Dermis microvascular lymphatic vessel endothelial cell (primary cell): ENCODE measurements around the gene NUDT19. TPM values are rescaled to one million over a fixed set of nuclear protein-coding genes. Genes with fewer than 3 reads are reported as not detected.
A peak's percentile ranks its signal among the peaks of the same experiment; 100 is the strongest.
"Not testable (repeated sequence)": the region's sequence is repeated elsewhere in the genome, so short reads cannot be mapped to it uniquely, and the experiment has no call there.

Source experiments
- DNase-seq, 2 donors: peaks; one replicate each; pipeline versions ENCODE4 v3.0.0 to v3.0.0-alpha.2; 2010; ENCODE audit warnings: low read depth in 2 of 2
- total RNA-seq: library from RNA; depleted of rRNA; stranded (reverse); fragments of >200 nt; gene quantifications from 2 replicates; pipeline ENCODE4 v1.2.1, GENCODE V29; 2014

Gene NUDT19
- total RNA-seq, 1 donor from 2014 or later: 7.6 TPM

DNA sequence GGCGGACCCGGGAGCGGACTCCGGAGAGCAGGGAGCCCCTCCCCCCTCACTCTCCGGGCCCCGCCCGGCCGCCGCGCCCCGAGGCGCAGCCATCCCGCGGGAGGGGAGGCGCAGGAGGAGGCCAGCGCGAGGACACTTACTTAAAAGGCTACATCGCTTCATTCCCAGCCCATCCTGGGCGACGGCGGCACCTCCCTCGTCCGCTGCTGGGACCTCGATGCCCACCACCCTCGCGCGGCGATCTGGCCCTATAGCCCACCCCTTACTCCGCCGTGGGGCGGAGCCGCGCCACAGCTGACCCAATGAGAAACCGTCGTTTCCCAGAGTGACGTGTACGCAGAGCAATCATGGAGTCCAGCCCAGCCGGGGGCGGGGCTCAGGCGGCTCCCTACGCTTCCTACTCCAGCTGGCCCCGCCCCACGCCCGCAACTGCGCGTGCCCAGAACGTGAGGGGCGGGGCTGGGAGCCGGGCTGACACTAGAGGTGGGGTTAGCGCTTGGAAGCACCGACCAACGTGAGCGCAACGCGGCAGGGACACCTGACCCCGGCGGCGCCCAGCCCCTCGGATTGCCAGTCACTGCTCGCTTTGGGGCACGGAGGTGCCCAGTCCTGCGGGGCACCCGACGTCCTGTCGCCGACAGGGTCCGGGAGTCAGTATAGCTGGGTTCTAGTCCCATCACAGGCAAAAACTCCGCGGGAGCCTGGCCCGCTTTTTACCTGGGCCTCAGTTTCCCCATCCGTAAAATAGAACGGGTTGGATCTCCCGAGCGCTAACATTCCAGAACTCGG lies 16.5 kb upstream of the NUDT19 start, which contains the start of gene ANKRD27:
Gene ANKRD27, minus strand, starts transcription at position 250 of the 789 bp plus-strand sequence. CDS start 16,165 bp downstream, outside the sequence.
- DNase-seq: peak; percentile 96 to 99

GRCh38 chr19:32675720-32676185 lies 15.9 kb upstream of the NUDT19 start, which contains the start of gene RGS9BP:
Gene RGS9BP, plus strand, starts transcription at chr19:32675848. Its CDS starts 416 bp downstream, at chr19:32676264.
- peak; percentile 48 to 86 for DNase-seq

- DNase-seq: peak in 1 of 2 donors; percentile 27
These were observed 15.3 kb upstream of the NUDT19 start for GRCh38 chr19:32676186-32676894.

DNA sequence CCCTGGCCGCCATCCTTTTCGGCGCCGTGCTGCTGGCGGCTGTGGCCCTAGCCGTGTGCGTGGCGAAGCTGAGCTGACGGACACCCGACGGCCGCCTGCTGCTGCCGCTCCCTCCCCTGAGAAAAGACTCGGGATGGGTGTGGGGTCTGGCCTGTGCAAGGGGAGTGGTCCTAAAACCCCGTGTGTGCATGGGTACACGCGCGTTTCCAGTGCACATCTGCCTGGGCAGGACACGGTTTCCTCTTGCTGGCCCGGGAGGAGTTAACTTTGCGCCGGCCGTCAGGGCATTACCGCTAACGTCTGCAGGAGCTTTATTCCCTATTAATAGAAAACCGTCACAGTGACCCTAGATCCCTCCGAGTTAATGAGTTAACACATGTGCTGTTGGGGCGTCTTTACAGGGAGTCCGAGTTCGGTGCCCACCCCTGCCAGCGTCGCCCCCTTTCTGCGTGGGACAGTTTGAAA lies 14.7 kb upstream of the NUDT19 start:
- DNase-seq: no peak

GRCh38 chr19:32677657-32678056 lies 14.0 kb upstream of the NUDT19 start:
- no peak for DNase-seq

DNA sequence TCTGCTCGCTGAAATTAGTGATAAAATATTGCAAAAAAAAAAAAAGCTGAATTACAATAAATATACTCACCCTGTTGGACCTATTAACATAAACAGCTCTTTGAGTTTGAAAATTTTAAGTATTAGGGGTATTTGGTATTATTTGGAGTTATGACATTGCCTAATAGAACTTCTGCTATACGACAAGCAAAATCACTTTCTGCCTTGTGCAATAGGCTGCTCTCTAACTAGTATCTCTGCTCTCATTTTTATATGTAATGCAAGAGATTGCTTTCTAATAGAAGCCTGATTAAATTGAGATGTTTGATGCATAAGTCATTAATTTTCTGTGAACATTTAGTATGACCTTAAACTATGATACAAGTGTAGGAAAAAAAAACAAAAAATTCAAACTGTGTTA lies 10.6 kb upstream of the NUDT19 start:
- DNase-seq: no peak

DNA sequence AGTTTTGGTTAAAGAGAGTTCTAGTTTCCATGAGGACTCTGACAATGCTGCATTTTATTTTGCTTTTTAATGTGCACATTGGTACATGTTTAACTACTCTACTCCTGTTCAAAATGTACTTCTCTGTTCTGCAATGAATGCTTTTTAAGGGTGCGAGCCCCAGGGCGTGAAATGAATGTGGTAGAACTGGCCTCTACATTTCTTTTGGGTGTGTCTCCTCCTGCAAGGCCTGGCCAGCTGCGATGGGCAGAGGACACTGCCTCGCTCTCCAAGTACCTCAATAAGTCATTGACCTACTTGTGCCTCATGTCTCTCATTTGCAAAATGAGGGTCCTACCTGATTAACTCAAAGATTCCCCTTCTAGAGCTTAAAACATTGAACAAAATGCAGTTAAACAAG lies 9.3 kb upstream of the NUDT19 start:
- DNase-seq: no peak

DNA sequence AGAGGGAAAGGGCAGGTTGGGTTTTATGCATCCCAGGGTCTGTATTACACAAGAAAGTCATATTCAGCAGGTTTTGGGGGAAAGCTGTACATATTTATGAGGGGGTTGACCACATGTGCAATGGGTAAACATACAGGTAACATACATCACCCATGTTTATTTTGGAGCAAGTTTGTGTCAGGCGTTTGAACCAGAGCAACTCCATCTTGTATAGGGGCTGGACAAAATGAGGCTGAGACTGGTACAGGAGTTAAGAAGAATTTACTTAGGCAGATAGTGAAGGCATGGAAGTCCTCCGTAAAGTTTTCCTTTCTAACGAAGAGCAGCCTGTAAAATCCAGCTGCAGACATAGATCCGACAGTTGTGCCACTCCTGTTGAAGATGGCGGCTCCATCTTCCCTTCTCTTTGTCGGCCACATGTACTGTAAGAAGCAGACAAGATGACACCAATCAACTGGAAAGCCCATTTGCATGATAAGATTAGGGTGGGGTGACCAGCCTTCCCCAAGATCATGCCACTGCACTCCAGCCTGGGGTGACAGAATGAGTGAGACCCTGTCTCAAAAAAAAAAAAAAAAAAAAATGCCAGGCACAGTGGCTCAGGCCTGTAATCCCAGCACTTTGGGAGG lies 4.7 kb upstream of the NUDT19 start:
- DNase-seq: no peak

GRCh38 chr19:32687681-32688080 lies 3.9 kb upstream of the NUDT19 start:
- DNase-seq: no peak

GRCh38 chr19:32688311-32688710 lies 3.3 kb upstream of the NUDT19 start:
- DNase-seq: peak in 1 of 2 donors; percentile 13

DNA sequence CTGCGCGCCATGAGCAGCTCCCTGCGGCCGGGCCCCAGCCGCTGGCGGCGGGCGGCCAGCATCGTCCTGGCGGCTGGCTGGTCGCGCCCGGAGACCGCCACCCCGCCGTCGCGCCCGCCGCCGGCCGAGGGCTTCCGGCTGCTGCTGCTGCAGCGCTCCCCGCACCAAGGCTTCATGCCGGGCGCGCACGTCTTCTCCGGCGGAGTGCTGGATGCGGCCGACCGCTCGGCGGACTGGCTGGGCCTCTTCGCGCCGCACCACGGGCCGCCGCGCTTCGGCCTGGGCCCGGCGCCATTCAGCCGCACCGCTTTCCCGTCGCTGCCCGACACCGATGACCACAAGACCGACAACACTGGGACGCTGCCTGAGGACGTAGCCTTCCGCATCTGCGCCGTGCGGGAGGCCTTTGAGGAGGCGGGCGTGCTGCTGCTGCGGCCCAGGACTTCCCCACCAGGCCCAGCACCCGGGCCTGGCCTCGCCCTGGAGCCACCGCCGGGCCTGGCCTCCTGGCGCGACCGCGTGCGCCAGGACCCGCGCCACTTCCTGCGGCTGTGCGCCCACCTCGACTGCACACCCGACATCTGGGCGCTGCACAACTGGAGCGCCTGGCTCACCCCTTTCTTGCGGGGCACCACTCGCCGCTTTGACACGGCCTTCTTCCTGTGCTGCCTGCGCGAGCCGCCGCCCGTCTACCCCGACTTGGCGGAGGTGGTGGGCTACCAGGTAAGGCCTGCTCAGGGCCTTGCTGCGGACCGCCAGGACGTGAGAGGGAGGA lies 518 bp downstream of the NUDT19 start:
- DNase-seq: peak; percentile 78 to 89

- DNase-seq: no peak
These were observed 1.1 kb downstream of the NUDT19 start for GRCh38 chr19:32692727-32693061.

- peak in 1 of 2 donors; percentile 8 for DNase-seq
These were observed 1.8 kb downstream of the NUDT19 start for GRCh38 chr19:32693151-32694108.

DNA sequence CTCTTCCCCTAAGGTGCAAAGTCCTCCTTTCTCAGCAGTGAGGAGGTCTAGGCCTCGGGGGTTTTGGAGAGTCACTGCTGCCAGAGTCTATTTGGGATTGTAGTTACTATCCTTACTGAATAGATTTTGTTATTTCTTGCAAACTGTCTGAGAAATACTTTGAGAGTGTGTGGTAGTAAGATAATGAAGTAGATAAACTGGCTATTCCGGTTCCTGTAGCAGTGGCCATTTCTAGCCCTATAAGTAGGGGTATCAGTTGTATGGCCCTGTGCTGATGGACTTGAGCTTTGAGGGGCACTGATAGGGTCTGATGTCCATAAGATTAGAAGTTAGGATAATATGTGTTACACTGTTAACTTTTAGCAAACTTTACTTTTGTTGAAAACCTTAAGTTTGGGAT lies 2.7 kb downstream of the NUDT19 start:
- not testable (repeated sequence) for DNase-seq

- not testable (repeated sequence) for DNase-seq
These were observed 3.2 kb downstream of the NUDT19 start for GRCh38 chr19:32694851-32695250.

GRCh38 chr19:32695506-32695905 lies 3.9 kb downstream of the NUDT19 start:
- DNase-seq: not testable (repeated sequence)

- peak in 1 of 2 donors; percentile 10 for DNase-seq
These were observed 5.2 kb downstream of the NUDT19 start for GRCh38 chr19:32696771-32697170.

DNA sequence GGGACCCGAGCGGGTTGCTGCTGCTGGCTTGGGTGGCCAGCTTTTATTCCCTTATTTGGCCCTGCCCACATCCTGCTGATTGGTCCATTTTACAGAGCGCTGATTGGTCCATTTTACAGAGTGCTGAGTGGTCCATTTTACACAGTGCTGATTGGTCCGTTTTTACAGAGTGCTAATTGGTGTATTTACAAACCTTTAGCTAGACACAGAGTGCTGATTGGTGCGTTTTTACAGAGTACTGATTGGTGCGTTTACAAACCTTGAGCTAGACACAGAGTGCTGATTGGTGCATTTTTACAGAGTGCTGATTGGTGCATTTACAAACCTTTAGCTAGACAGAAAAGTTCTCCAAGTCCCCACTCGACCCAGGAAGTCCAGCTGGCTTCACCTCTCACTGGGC lies 8.5 kb downstream of the NUDT19 start:
- DNase-seq: not testable (repeated sequence)

- DNase-seq: no peak
These were observed 10.4 kb downstream of the NUDT19 start for GRCh38 chr19:32702010-32702409.

- DNase-seq: not testable (repeated sequence)
These were observed 12.4 kb downstream of the NUDT19 start for GRCh38 chr19:32704006-32704405.
